ENCODE measurements around the gene ZNF385C.

The ZNF385C gene

DNA sequence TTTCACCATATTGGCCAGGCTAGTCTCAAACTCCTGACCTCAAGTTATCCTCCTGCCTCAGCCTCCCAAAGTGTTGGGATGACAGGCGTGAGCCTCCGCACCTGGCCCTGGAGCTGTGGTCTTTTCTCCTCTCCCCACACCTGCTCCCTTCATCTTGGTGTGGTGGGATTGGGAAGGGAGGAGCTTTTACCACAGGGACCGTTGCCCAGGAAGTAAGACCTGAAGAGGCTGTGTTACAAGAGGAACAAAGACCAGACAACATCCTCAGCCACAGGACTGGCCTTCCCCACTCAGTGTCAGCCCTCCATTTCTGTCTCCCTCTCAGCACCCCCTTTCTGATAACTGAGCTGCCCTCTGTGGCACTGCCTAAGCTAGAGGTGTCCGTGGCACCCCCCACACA, 38.5 kb downstream of the ZNF385C start:
- TF ChIP-seq, protein P1, sequence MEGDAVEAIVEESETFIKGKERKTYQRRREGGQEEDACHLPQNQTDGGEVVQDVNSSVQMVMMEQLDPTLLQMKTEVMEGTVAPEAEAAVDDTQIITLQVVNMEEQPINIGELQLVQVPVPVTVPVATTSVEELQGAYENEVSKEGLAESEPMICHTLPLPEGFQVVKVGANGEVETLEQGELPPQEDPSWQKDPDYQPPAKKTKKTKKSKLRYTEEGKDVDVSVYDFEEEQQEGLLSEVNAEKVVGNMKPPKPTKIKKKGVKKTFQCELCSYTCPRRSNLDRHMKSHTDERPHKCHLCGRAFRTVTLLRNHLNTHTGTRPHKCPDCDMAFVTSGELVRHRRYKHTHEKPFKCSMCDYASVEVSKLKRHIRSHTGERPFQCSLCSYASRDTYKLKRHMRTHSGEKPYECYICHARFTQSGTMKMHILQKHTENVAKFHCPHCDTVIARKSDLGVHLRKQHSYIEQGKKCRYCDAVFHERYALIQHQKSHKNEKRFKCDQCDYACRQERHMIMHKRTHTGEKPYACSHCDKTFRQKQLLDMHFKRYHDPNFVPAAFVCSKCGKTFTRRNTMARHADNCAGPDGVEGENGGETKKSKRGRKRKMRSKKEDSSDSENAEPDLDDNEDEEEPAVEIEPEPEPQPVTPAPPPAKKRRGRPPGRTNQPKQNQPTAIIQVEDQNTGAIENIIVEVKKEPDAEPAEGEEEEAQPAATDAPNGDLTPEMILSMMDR (IDR thresholded peaks at IDR 0.05; ENCODE audit: insufficient read depth, missing control alignments) = no peak
- DNase-seq (ENCODE audit: insufficient read length, low spot score) (no peak), FAIRE-seq (no peak)

DNA sequence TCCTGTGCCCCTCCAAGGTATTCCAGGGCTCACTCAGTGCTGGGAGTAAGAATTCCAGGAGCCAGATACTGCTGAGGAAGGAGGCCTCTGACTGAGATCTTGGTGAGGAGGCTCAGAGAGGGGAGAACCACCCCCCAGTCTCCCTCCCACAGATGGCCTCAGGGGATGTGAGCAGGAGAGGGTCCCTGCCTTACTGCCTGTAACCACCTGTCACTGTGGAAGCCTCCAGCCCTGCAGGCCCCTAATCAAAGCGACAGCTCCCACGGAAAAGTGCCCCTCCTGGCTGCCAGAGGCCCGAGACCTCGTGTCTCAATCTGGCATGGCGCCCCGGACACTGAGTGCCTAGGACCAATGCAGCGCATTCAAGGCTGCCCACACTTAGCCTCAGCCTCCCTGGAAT, 40.2 kb downstream of the ZNF385C start:
- DNase-seq (ENCODE audit: insufficient read length, low spot score) (no peak), FAIRE-seq (no peak)
- TF ChIP-seq, protein P1 (IDR thresholded peaks at IDR 0.05; ENCODE audit: insufficient read depth, missing control alignments) = no peak

GRCh38 chr17:42056635-42057034, 41.6 kb downstream of the ZNF385C start:
- FAIRE-seq (no peak), DNase-seq (ENCODE audit: insufficient read length, low spot score) (no peak)
- TF ChIP-seq, protein P1 (IDR thresholded peaks at IDR 0.05; ENCODE audit: insufficient read depth, missing control alignments) = no peak

- no peak for FAIRE-seq
- no peak for DNase-seq (ENCODE audit: insufficient read length, low spot score)
- TF ChIP-seq, protein P1 (IDR thresholded peaks at IDR 0.05; ENCODE audit: insufficient read depth, missing control alignments) = no peak
These were observed 42.8 kb downstream of the ZNF385C start for GRCh38 chr17:42055496-42055895.

- DNase-seq (ENCODE audit: insufficient read length, low spot score) (no peak), FAIRE-seq (no peak)
- TF ChIP-seq, protein P1 (IDR thresholded peaks at IDR 0.05; ENCODE audit: insufficient read depth, missing control alignments) = no peak
These were observed 43.2 kb downstream of the ZNF385C start for GRCh38 chr17:42055027-42055426.

DNA sequence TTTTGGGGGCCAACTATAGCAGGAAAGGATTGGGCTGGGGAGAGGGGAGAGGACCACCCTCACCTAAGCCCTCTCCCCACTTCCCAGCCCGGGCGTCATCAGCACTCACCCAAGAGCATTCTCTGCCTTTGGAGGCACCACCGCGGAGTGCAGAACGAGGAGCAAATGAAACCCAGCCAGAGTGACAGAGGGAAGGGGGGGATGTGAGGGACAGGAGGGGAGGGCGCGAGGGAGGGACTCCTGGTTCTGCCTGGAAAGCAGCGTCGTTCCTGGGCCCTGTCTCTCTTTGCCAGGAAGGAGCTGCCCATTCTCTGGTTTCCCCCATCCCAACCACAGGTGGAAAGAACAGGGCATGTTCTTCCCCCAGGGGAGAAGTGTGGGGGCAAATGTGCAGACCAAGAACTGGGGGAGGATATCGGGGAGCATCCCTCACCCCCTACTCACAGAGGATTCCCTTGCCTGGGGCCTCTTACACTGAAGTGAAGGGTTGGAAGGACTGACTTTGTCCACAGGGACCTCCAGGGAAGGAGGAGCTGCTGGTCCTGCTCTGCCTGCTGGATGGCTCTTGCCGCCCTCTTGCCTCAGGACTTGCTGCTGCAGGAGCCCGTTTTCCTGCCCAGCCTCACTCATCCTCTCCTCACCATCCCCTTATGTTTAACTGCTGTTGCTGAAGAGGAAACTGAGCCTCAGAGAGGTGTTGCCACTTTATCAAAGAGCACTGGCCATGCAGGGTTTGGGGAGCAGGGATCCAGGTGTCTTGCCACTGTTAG, 44.4 kb downstream of the ZNF385C start:
- TF ChIP-seq, protein P1 (IDR thresholded peaks at IDR 0.05; ENCODE audit: insufficient read depth, missing control alignments) = no peak
- no peak for FAIRE-seq
- DNase-seq (ENCODE audit: insufficient read length, low spot score) = no peak

- no peak for DNase-seq (ENCODE audit: insufficient read length, low spot score)
- TF ChIP-seq, protein P1 (IDR thresholded peaks at IDR 0.05; ENCODE audit: insufficient read depth, missing control alignments) = no peak
- FAIRE-seq = no peak
These were observed 45.9 kb downstream of the ZNF385C start for GRCh38 chr17:42052346-42052877.

Data from D721Med (cell line).